CD14-positive monocyte (primary cell): ENCODE results near the gene ZNF488. TPM values are rescaled to one million over a fixed set of nuclear protein-coding genes. Genes with fewer than 3 reads are reported as not detected.

Experiments
- DNase-seq, 3 donors: peaks; one replicate each; pipeline ENCODE4 v3.0.0-alpha.2; 2011 to 2022
- H2AFZ ChIP-seq: 2 replicates; pipeline ENCODE4 v1.6.0; 2012; ENCODE audit warnings: mild to moderate bottlenecking, low read depth, low read length, inconsistent platforms; ENCODE audit not compliant: insufficient read depth, poor library complexity, severe bottlenecking
- H3K27ac ChIP-seq, 2 donors: 1 replicate in 1 of 2; 2 replicates in 1 of 2; pipeline ENCODE4 v1.5.1; 2012 to 2013; ENCODE audit warnings: low read length in 2 of 2, control low read depth in 1 of 2, inconsistent platforms in 1 of 2, low read depth in 1 of 2, mild to moderate bottlenecking in 1 of 2
- H3K27me3 ChIP-seq, 2 donors: one replicate each; pipeline versions ENCODE4 v1.6.0 to v1.6.1; 2011 to 2013; ENCODE audit warnings: low read length in 2 of 2; ENCODE audit not compliant: control insufficient read depth in 2 of 2, insufficient read depth in 2 of 2
- H3K36me3 ChIP-seq, 2 donors: replicated peaks in 1 of 2; 1 replicate in 1 of 2; 2 replicates in 1 of 2; pipeline versions ENCODE4 v1.5.1 to v1.6.1; 2012 to 2013; ENCODE audit warnings: low read length in 2 of 2, control low read depth in 1 of 2, inconsistent platforms in 1 of 2, mild to moderate bottlenecking in 1 of 2; ENCODE audit not compliant: insufficient read depth in 2 of 2, control insufficient read depth in 1 of 2
- H3K4me1 ChIP-seq, 2 donors: 1 replicate in 1 of 2; 2 replicates in 1 of 2; pipeline versions ENCODE4 v1.5.1 to v1.6.1; 2012 to 2013; ENCODE audit warnings: low read length in 2 of 2, control low read depth in 1 of 2, inconsistent platforms in 1 of 2, mild to moderate bottlenecking in 1 of 2, moderate library complexity in 1 of 2; ENCODE audit not compliant: insufficient read depth in 2 of 2, control insufficient read depth in 1 of 2
- H3K4me2 ChIP-seq: replicated peaks from 2 replicates; pipeline ENCODE3; 2012; ENCODE audit warnings: low read length, moderate library complexity, mild to moderate bottlenecking; ENCODE audit not compliant: poor library complexity, severe bottlenecking; ENCODE audit errors: extremely low read depth
- H3K4me3 ChIP-seq, 3 experiments: fragments of 200-600 bp in 1 of 3; sonication (generic) in 1 of 3; replicated peaks in 1 of 3; 1 replicate in 2 of 3; 2 replicates in 1 of 3; pipeline ENCODE4 v1.5.1; 2011 to 2013; ENCODE audit warnings: low read length in 3 of 3, mild to moderate bottlenecking in 3 of 3, control low read depth in 2 of 3, low read depth in 2 of 3, inconsistent platforms in 1 of 3, moderate library complexity in 1 of 3
- H3K79me2 ChIP-seq: 2 replicates; pipeline ENCODE4 v1.6.0; 2012; ENCODE audit warnings: mild to moderate bottlenecking, control low read depth, inconsistent platforms, low read length, moderate library complexity; ENCODE audit not compliant: insufficient read depth
- H3K9ac ChIP-seq: 2 replicates; pipeline ENCODE4 v1.6.0; 2017; ENCODE audit warnings: low read length, mild to moderate bottlenecking; ENCODE audit not compliant: insufficient read depth, poor library complexity, severe bottlenecking
- H3K9me3 ChIP-seq, 2 donors: replicated peaks in 1 of 2; 1 replicate in 1 of 2; 2 replicates in 1 of 2; pipeline versions ENCODE4 v1.5.1 to v1.6.1; 2012 to 2013; ENCODE audit warnings: low read length in 2 of 2, control low read depth in 1 of 2; ENCODE audit not compliant: control insufficient read depth in 1 of 2, insufficient read depth in 1 of 2
- H4K20me1 ChIP-seq: 2 replicates; pipeline ENCODE4 v1.6.0; 2012; ENCODE audit warnings: mild to moderate bottlenecking, low read length, control low read depth, moderate library complexity; ENCODE audit not compliant: insufficient read depth
- H3K27ac Mint-ChIP-seq, 7 donors: one replicate each; pipeline ENCODE4 v1.8.0; 2020; ENCODE audit warnings: mild to moderate bottlenecking in 7 of 7, mixed read lengths in 7 of 7, moderate library complexity in 6 of 7, inconsistent platforms in 2 of 7
- H3K27me3 Mint-ChIP-seq, 3 donors: one replicate each; pipeline ENCODE4 v1.8.0; 2021 to 2022; ENCODE audit warnings: low read depth in 3 of 3, mild to moderate bottlenecking in 3 of 3, mixed read lengths in 3 of 3, moderate library complexity in 3 of 3, inconsistent platforms in 1 of 3
- H3K36me3 Mint-ChIP-seq, 2 donors: one replicate each; pipeline ENCODE4 v1.8.0; 2020; ENCODE audit warnings: mixed read lengths in 2 of 2, inconsistent platforms in 1 of 2, mild to moderate bottlenecking in 1 of 2
- H3K4me1 Mint-ChIP-seq: one replicate; pipeline ENCODE4 v1.8.0; 2020; ENCODE audit warnings: mild to moderate bottlenecking, mixed read lengths
- H3K4me3 Mint-ChIP-seq, 2 donors: one replicate each; pipeline ENCODE4 v1.8.0; 2020; ENCODE audit warnings: mild to moderate bottlenecking in 2 of 2, mixed read lengths in 2 of 2, moderate library complexity in 1 of 2
- H3K9me3 Mint-ChIP-seq, 7 donors: one replicate each; pipeline ENCODE4 v1.8.0; 2020 to 2022; ENCODE audit warnings: mixed read lengths in 7 of 7, mild to moderate bottlenecking in 6 of 7, moderate library complexity in 6 of 7, inconsistent platforms in 2 of 7
- WGBS: methylation state at CpG from one replicate; pipeline ENCODE4 v1.1.5; 2013; ENCODE audit warnings: missing lambda C conversion rate; ENCODE audit not compliant: insufficient coverage; 5-methylcytosine and 5-hydroxymethylcytosine counted together
- intact Hi-C, 2 donors: fragments of 100-400 bp; cut with micrococcal nuclease; formaldehyde crosslinking; loops; one replicate each; pipeline versions ENCODE4 v1.15.0 to v1.15.1; 2023
- polyA plus RNA-seq, 3 donors: library from polyadenylated mRNA; depleted of rRNA in 1 of 3; unstranded in 2 of 3; stranded (reverse) in 1 of 3; fragments of 300-500 nt in 2 of 3; fragments of >200 nt in 1 of 3; fragmentation: Illumina TruSeq in 2 of 3; gene quantifications; 1 replicate in 2 of 3; 2 replicates in 1 of 3; pipeline ENCODE4 v1.2.3, GENCODE V29; 2012 to 2021
- TF ChIP-seq, protein P1 (sequence below): fragments of 200-600 bp; IDR thresholded peaks from one replicate; pipeline ENCODE4 v1.8.0; 2022; ENCODE audit warnings: antibody characterized with exemption, mild to moderate bottlenecking

ZNF488 gene
- polyA plus RNA-seq, 3 donors = not detected

- H3K4me3 Mint-ChIP-seq = no peak overlapping the region
- TF ChIP-seq, protein P1, sequence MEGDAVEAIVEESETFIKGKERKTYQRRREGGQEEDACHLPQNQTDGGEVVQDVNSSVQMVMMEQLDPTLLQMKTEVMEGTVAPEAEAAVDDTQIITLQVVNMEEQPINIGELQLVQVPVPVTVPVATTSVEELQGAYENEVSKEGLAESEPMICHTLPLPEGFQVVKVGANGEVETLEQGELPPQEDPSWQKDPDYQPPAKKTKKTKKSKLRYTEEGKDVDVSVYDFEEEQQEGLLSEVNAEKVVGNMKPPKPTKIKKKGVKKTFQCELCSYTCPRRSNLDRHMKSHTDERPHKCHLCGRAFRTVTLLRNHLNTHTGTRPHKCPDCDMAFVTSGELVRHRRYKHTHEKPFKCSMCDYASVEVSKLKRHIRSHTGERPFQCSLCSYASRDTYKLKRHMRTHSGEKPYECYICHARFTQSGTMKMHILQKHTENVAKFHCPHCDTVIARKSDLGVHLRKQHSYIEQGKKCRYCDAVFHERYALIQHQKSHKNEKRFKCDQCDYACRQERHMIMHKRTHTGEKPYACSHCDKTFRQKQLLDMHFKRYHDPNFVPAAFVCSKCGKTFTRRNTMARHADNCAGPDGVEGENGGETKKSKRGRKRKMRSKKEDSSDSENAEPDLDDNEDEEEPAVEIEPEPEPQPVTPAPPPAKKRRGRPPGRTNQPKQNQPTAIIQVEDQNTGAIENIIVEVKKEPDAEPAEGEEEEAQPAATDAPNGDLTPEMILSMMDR = no peak
- H3K27me3 Mint-ChIP-seq = peaks cover 0 to 2% (median 1%) of the 10 kb centered on the region in 3 donors
- H3K36me3 ChIP-seq = no peaks in the 10 kb centered on the region
- H2AFZ ChIP-seq = no peak overlapping the region
- H3K4me3 ChIP-seq = no peak overlapping the region
- no peaks in the 10 kb centered on the region for H3K36me3 Mint-ChIP-seq
- no peak overlapping the region for H3K27ac ChIP-seq
- intact Hi-C loops = no loop called here
- WGBS = 100% methylated on average over 3 of the region's 3 CpGs
- no peaks in the 10 kb centered on the region for H3K27me3 ChIP-seq
- H3K27ac Mint-ChIP-seq = no peak overlapping the region
- peaks cover 14 to 21% of the 10 kb centered on the region in 2 donors for H3K4me1 ChIP-seq
- DNase-seq = no peak
- peaks cover 7% of the 10 kb centered on the region for H3K4me1 Mint-ChIP-seq
- no peak overlapping the region for H3K4me2 ChIP-seq
- H3K79me2 ChIP-seq = no peaks in the 10 kb centered on the region
- H3K9me3 ChIP-seq = no peaks in the 10 kb centered on the region
- no peaks in the 10 kb centered on the region for H3K9me3 Mint-ChIP-seq
- H4K20me1 ChIP-seq = no peaks in the 10 kb centered on the region
- no peak overlapping the region for H3K9ac ChIP-seq
Measured at GRCh38 chr10:47409866-47410256, 25.8 kb upstream of the ZNF488 start.

DNA sequence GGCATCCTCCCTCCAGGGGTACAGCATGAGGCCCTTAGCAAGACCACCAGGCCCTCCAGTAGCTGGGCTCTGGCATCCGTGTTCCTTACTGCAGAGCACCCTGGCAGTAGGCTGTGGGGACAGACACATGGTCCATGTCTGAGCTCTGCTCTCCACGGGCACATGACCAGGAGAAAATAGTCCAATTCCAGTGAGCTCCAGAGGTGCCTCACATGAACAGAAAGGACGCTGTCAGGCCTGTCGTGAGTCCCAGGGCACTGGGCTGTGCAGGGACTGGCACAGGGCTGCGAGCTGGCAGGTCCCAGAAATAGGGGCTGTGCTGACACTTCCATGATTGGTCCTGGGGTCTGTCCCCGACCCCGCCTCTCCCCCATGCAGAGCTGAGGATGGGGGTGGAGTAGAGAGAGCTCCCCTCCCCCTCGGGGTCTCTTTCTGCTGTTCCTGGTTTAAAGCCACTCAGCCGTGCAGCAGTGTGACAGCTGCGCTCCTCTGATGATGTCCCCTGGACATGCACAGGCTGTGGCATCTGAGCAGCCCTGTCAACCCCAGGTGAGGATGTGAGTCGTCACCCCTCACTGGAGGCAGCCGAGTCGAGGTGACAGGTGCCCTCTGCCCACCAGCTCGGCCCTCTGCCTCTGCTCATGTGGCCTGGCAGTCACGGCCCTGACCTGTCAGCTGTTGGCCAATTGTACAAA lies 25.2 kb upstream of the ZNF488 start:
- H3K27ac Mint-ChIP-seq = no peak overlapping the region
- no peaks in the 10 kb centered on the region for H3K27me3 ChIP-seq
- no peak overlapping the region for H3K27ac ChIP-seq
- no peak overlapping the region for H3K4me3 ChIP-seq
- no peak overlapping the region for H2AFZ ChIP-seq
- 94% methylated on average over 12 of the region's 15 CpGs for WGBS
- no peaks in the 10 kb centered on the region for H3K79me2 ChIP-seq
- no peaks in the 10 kb centered on the region for H3K36me3 ChIP-seq
- H3K9me3 Mint-ChIP-seq = no peaks in the 10 kb centered on the region
- H3K4me1 Mint-ChIP-seq = peaks cover 7% of the 10 kb centered on the region
- TF ChIP-seq, protein P1 = no peak
- DNase-seq = no peak
- H3K27me3 Mint-ChIP-seq = peaks cover 0 to 2% (median 0%) of the 10 kb centered on the region in 3 donors
- no peak overlapping the region for H3K4me3 Mint-ChIP-seq
- no peaks in the 10 kb centered on the region for H3K9me3 ChIP-seq
- H3K9ac ChIP-seq = no peak overlapping the region
- intact Hi-C loops = no loop called here
- no peaks in the 10 kb centered on the region for H3K36me3 Mint-ChIP-seq
- no peaks in the 10 kb centered on the region for H4K20me1 ChIP-seq
- H3K4me1 ChIP-seq = peaks cover 14 to 21% of the 10 kb centered on the region in 2 donors
- H3K4me2 ChIP-seq = peak overlapping the region; percentile 34
